Small intestine (tissue), 16 donors: Measurements from ENCODE around the gene METTL21A. TPM values are rescaled to one million over a fixed set of nuclear protein-coding genes. Genes with fewer than 3 reads are reported as not detected.

Experiments
- DNase-seq, 2 donors: peaks; one replicate each; pipeline versions ENCODE4 v3.0.0 to v3.0.0-alpha.2; 2013
- FAIRE-seq: peaks from 2 replicates; lab custom pipeline; 2012; peaks lifted over from hg19 to GRCh38; lab: Jason Lieb, UNC
- H3K27ac ChIP-seq, 3 donors: one replicate each; pipeline ENCODE4 v1.5.1; 2013; ENCODE audit warnings: low read length in 2 of 3, mild to moderate bottlenecking in 2 of 3, control low read depth in 1 of 3, inconsistent platforms in 1 of 3, low read depth in 1 of 3, moderate library complexity in 1 of 3
- H3K27me3 ChIP-seq, 3 donors: one replicate each; pipeline ENCODE4 v1.6.1; 2013; ENCODE audit warnings: low read length in 3 of 3, inconsistent platforms in 1 of 3; ENCODE audit not compliant: control insufficient read depth in 3 of 3, insufficient read depth in 3 of 3
- H3K36me3 ChIP-seq, 3 donors: one replicate each; pipeline ENCODE4 v1.6.1; 2013; ENCODE audit warnings: low read length in 3 of 3, inconsistent platforms in 1 of 3, low read depth in 1 of 3, mild to moderate bottlenecking in 1 of 3, moderate library complexity in 1 of 3; ENCODE audit not compliant: control insufficient read depth in 3 of 3, insufficient read depth in 2 of 3
- H3K4me1 ChIP-seq, 3 donors: one replicate each; pipeline ENCODE4 v1.6.1; 2013; ENCODE audit warnings: low read length in 2 of 3, inconsistent platforms in 1 of 3, low read depth in 1 of 3, mild to moderate bottlenecking in 1 of 3, moderate library complexity in 1 of 3; ENCODE audit not compliant: control insufficient read depth in 3 of 3, insufficient read depth in 2 of 3
- H3K4me3 ChIP-seq, 3 donors: one replicate each; pipeline ENCODE4 v1.5.1; 2013; ENCODE audit warnings: low read length in 3 of 3, control low read depth in 1 of 3, inconsistent platforms in 1 of 3, low read depth in 1 of 3, mild to moderate bottlenecking in 1 of 3, moderate library complexity in 1 of 3
- H3K9me3 ChIP-seq, 2 donors: one replicate each; pipeline ENCODE4 v1.6.1; 2013; ENCODE audit warnings: low read depth in 1 of 2, low read length in 1 of 2; ENCODE audit not compliant: control insufficient read depth in 2 of 2, insufficient read depth in 1 of 2
- WGBS, 3 donors: extraction: QIAGEN DNeasy Blood & Tissue Kit; methylation state at CpG; one replicate each; pipeline ENCODE4 v1.1.7; 2013; 5-methylcytosine and 5-hydroxymethylcytosine counted together
- long read RNA-seq, 10 donors: transcript quantifications; one replicate each; lab custom pipeline, GENCODE V29; 2026
- polyA plus RNA-seq, 4 donors: library from polyadenylated mRNA; stranded (reverse) in 3 of 4; unstranded in 1 of 4; fragments of 200-250 nt in 3 of 4; fragments of 120-200 nt in 1 of 4; gene quantifications; one replicate each; pipeline versions ENCODE4 v1.2.1 to v1.2.3, GENCODE V29; 2013
- donor health status: healthy with polysubstance abuse.
- donor health status: control.
- donor health status: control.
- donor health status: Bipolar disorder and iron deficiency.
- donor health status: healthy.

Gene METTL21A
- polyA plus RNA-seq, result 10 to 100 TPM in 2 of 4 donors, 1 to 10 TPM in 2; 7.2 to 19.4 (median 13.8) TPM
- long read RNA-seq, donor 1, result 0 reads
- long read RNA-seq, donor 2, full-length matches to known transcripts, result 2 of 2 reads
- long read RNA-seq, donor 2, partial matches to known transcripts, result 0 of 2 reads
- long read RNA-seq, donor 2, other reads (novel, unspliced or antisense), result 0 of 2 reads
- long read RNA-seq, donor 3, full-length matches to known transcripts, result 5 of 5 reads
- long read RNA-seq, donor 3, partial matches to known transcripts, result 0 of 5 reads
- long read RNA-seq, donor 3, other reads (novel, unspliced or antisense), result 0 of 5 reads
- long read RNA-seq, donor 4, partial matches to known transcripts, result 0 of 1 reads
- long read RNA-seq, donor 4, other reads (novel, unspliced or antisense), result 0 of 1 reads
- long read RNA-seq, donor 5, partial matches to known transcripts, result 0 of 1 reads
- long read RNA-seq, donor 5, other reads (novel, unspliced or antisense), result 0 of 1 reads
- long read RNA-seq, donor 6, partial matches to known transcripts, result 0 of 4 reads
- long read RNA-seq, donor 6, other reads (novel, unspliced or antisense), result 0 of 4 reads
- long read RNA-seq, donor 7, result 0 reads
- long read RNA-seq, donor 8, result 0 reads
- long read RNA-seq, donor 9, full-length matches to known transcripts, result 1 of 1 reads
- long read RNA-seq, donor 9, partial matches to known transcripts, result 0 of 1 reads
- long read RNA-seq, donor 9, other reads (novel, unspliced or antisense), result 0 of 1 reads
- long read RNA-seq, donor 10, full-length matches to known transcripts, result 9 of 14 reads
- long read RNA-seq, donor 10, partial matches to known transcripts, result 5 of 14 reads
- long read RNA-seq, donor 10, other reads (novel, unspliced or antisense), result 0 of 14 reads

GRCh38 chr2:207625014-207625907 lies at the start of gene METTL21A:
METTL21A (minus strand) TSS chr2:207625394; CDS start chr2:207624375, 1,019 bp downstream.
- H3K27ac ChIP-seq, result peak within 1 kb of the TSS; percentile 61 to 95 (median 91)
- H3K36me3 ChIP-seq, result peaks cover 0 to 16% (median 2%) of the 10 kb centered on the region in 3 donors
- FAIRE-seq, result no peak
- H3K4me1 ChIP-seq, result peaks cover 0 to 10% (median 0%) of the 10 kb centered on the region in 3 donors
- peaks cover 0 to 3% (median 0%) of the 10 kb centered on the region in 3 donors for H3K27me3 ChIP-seq
- 0 to 1% (median 0%) methylated on average over 39 to 92 of the region's 92 CpGs for WGBS, 3 donors
- H3K9me3 ChIP-seq, result no peaks in the 10 kb centered on the region
- peak within 1 kb of the TSS; percentile 64 to 94 (median 89) for H3K4me3 ChIP-seq
- DNase-seq, result peak; percentile 94 to 96

GRCh38 chr2:207674826-207675225 lies 49.6 kb upstream of the METTL21A start:
- Histone ChIP-seq H3K27ac (no peak overlapping the region), H3K27me3 (no peaks in the 10 kb centered on the region), H3K36me3 (no peaks in the 10 kb centered on the region), H3K4me1 (no peaks in the 10 kb centered on the region), H3K4me3 (no peak overlapping the region), H3K9me3 (no peaks in the 10 kb centered on the region)
- DNase-seq (no peak), FAIRE-seq (no peak)
- 69 to 76% (median 70%) methylated on average over 2 of the region's 2 CpGs for WGBS, 3 donors

- DNase-seq (no peak), FAIRE-seq (no peak)
- Histone ChIP-seq H3K27me3 (no peaks in the 10 kb centered on the region), H3K9me3 (no peaks in the 10 kb centered on the region), H3K27ac (no peak overlapping the region), H3K4me1 (no peaks in the 10 kb centered on the region), H3K4me3 (no peak overlapping the region), H3K36me3 (no peaks in the 10 kb centered on the region)
These were observed 49.1 kb upstream of the METTL21A start for GRCh38 chr2:207674266-207674774.

DNA sequence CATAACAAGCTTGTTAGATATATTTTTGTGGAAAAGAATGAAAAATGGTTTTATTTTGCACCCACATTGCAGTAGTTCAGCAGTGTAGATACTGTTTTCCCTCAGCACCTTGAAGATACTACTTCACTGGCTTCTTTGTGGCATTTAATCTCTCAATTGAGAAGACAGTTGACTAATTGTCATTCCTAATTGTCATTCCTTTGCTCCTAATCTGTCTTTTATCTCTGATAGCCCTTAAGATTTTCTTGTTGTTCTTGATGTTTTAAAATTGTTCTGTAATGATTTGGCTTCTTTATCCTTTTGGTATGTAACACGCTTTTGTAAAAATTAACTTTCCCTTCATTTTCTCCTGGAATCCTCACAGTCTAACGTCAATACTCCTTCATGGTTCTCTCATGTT lies 48.2 kb upstream of the METTL21A start:
- FAIRE-seq, result no peak
- no peak overlapping the region for H3K27ac ChIP-seq
- 63 to 86% (median 84%) methylated on average over 2 of the region's 2 CpGs for WGBS, 3 donors
- no peaks in the 10 kb centered on the region for H3K9me3 ChIP-seq
- H3K4me3 ChIP-seq, result no peak overlapping the region
- DNase-seq, result no peak
- no peaks in the 10 kb centered on the region for H3K36me3 ChIP-seq
- no peaks in the 10 kb centered on the region for H3K4me1 ChIP-seq
- no peaks in the 10 kb centered on the region for H3K27me3 ChIP-seq

- FAIRE-seq (no peak), DNase-seq (no peak)
- H3K4me1 ChIP-seq, result no peaks in the 10 kb centered on the region
- H3K27ac ChIP-seq, result no peak overlapping the region
- H3K27me3 ChIP-seq, result no peaks in the 10 kb centered on the region
- no peak overlapping the region for H3K4me3 ChIP-seq
- H3K36me3 ChIP-seq, result no peaks in the 10 kb centered on the region
- WGBS, 3 donors, result 68 to 85% (median 79%) methylated on average over 6 of the region's 6 CpGs
- H3K9me3 ChIP-seq, result no peaks in the 10 kb centered on the region
These were observed 45.7 kb upstream of the METTL21A start for GRCh38 chr2:207670887-207671286.

DNA sequence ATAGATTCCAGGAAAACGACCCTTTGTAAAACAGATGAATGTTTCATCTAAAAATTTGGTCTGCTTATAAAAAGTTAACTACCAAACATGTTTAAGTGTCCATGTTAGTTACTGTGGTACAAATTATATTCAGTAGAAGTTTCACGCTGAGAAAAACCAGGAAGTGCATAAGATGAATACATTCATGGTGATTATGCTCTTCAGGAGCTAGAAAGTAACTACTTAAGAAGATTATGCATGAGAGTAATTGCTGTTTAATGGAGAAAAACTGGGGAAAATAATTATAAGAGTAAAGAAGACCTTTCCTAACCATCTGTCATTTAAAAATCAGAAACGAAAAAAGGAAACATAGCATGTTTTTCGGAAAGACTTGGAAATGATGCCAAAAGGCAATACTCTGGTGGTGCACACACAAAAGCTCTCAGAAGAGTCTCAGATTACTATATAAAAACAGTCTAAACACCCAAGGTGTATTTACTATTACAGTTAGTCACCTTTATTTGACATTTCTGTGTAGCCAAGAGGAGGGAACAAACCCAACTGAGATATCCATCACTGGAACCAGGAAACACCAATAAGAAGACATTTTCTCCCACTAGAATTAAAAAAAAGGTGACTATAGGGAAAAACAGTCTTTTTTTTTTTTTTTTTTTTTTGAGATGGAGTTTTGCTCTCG lies 38.8 kb upstream of the METTL21A start:
- FAIRE-seq (no peak), DNase-seq (no peak)
- no peaks in the 10 kb centered on the region for H3K9me3 ChIP-seq
- no peaks in the 10 kb centered on the region for H3K27me3 ChIP-seq
- H3K36me3 ChIP-seq, result no peaks in the 10 kb centered on the region
- H3K4me3 ChIP-seq, result no peak overlapping the region
- H3K4me1 ChIP-seq, result no peaks in the 10 kb centered on the region
- H3K27ac ChIP-seq, result no peak overlapping the region
- WGBS, 3 donors, result 58 to 68% (median 62%) methylated on average over 4 to 5 of the region's 5 CpGs

DNA sequence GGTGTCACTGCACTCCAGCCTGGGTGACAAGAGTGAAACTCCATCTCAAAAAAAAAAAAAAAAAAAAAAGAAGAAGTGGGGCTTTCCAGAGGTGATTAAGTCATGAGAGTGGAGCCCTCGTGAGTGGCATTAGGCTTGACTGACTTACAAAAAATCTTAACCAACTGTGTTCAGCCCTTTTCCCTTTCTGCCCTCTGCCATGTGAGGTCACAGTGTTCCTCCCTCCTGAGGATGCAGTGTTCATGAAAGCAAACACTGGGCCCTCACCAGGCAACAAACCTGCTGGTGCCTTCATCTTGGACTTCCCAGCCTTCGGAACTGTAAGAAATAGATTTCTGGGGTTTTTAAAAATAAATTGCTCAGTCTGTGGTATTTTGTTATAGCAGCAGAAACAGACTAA lies 37.0 kb upstream of the METTL21A start:
- no peaks in the 10 kb centered on the region for H3K9me3 ChIP-seq

More for the DNA sequence above, 37.0 kb upstream of the METTL21A start:
- Histone ChIP-seq H3K27ac (no peak overlapping the region), H3K27me3 (no peaks in the 10 kb centered on the region), H3K4me1 (no peaks in the 10 kb centered on the region), H3K4me3 (no peak overlapping the region), H3K36me3 (no peaks in the 10 kb centered on the region)
- FAIRE-seq (no peak), DNase-seq (no peak)
- WGBS, 3 donors, result 72 to 77% (median 76%) methylated on average over 2 of the region's 2 CpGs
